DND-41 (cell line): ENCODE results near the gene PEPD.

Experiments
- ATAC-seq: fragments of 200-7000 bp; cut with Tn5 transposase; 3 replicates; pipeline ENCODE4 v1.9.1; 2021; ENCODE audit warnings: low read depth; ENCODE audit not compliant: insufficient read depth
- DNase-seq: peaks from one replicate; pipeline ENCODE4 v3.0.0-alpha.2; 2020
- H2AFZ ChIP-seq: 2 replicates; pipeline ENCODE4 v1.6.0; 2012; ENCODE audit warnings: low read depth, low read length
- H3K27ac ChIP-seq: 2 replicates; pipeline ENCODE4 v1.5.1; 2012; ENCODE audit warnings: low read length, inconsistent platforms
- H3K27me3 ChIP-seq: fragments of 200-600 bp; sonication (generic); 2 replicates; pipeline ENCODE4 v1.6.0; 2012; ENCODE audit warnings: low read length, mild to moderate bottlenecking, inconsistent platforms; ENCODE audit not compliant: insufficient read depth, poor library complexity
- H3K36me3 ChIP-seq: 2 replicates; pipeline ENCODE4 v1.5.1; 2012; ENCODE audit warnings: low read length, inconsistent platforms; ENCODE audit not compliant: insufficient read depth
- H3K4me1 ChIP-seq: 2 replicates; pipeline ENCODE4 v1.5.1; 2012; ENCODE audit warnings: mild to moderate bottlenecking, low read length; ENCODE audit not compliant: insufficient read depth
- H3K4me2 ChIP-seq: 2 replicates; pipeline ENCODE4 v1.6.0; 2012; ENCODE audit warnings: mild to moderate bottlenecking, moderate library complexity, low read length, inconsistent platforms; ENCODE audit not compliant: insufficient read depth
- H3K4me3 ChIP-seq, 2 experiments: fragments of 200-600 bp in 1 of 2; shearing (Covaris generic) in 1 of 2; 2 replicates each; pipeline ENCODE4 v1.5.1; 2012 to 2016; ENCODE audit warnings: inconsistent platforms in 2 of 2, low read length in 2 of 2, mild to moderate bottlenecking in 2 of 2, low read depth in 1 of 2, moderate library complexity in 1 of 2
- H3K79me2 ChIP-seq: 2 replicates; pipeline ENCODE4 v1.6.0; 2012; ENCODE audit warnings: low read length, inconsistent platforms; ENCODE audit not compliant: insufficient read depth
- H3K9ac ChIP-seq: 2 replicates; pipeline ENCODE4 v1.6.0; 2012; ENCODE audit warnings: low read depth, mild to moderate bottlenecking, inconsistent platforms, low read length, moderate library complexity
- H3K9me3 ChIP-seq: 2 replicates; pipeline ENCODE4 v1.5.1; 2012; ENCODE audit warnings: low read length, moderate library complexity, mild to moderate bottlenecking, inconsistent platforms; ENCODE audit not compliant: insufficient read depth, severe bottlenecking
- H4K20me1 ChIP-seq: 2 replicates; pipeline ENCODE4 v1.6.0; 2012; ENCODE audit warnings: low read length; ENCODE audit not compliant: insufficient read depth
- EZH2 ChIP-seq: IDR thresholded peaks from 3 replicates; pipeline ENCODE4 v1.6.1; 2012; ENCODE audit warnings: borderline replicate concordance, low read depth, mild to moderate bottlenecking, moderate library complexity, low read length, inconsistent platforms; ENCODE audit not compliant: severe bottlenecking
- TF ChIP-seq, protein P1 (sequence below): IDR thresholded peaks from 2 replicates; pipeline ENCODE4 v1.5.1; 2012; ENCODE audit warnings: borderline replicate concordance, low read length, moderate library complexity, mild to moderate bottlenecking; ENCODE audit not compliant: poor library complexity, severe bottlenecking; ENCODE audit errors: extremely low read depth

The PEPD gene

DNA sequence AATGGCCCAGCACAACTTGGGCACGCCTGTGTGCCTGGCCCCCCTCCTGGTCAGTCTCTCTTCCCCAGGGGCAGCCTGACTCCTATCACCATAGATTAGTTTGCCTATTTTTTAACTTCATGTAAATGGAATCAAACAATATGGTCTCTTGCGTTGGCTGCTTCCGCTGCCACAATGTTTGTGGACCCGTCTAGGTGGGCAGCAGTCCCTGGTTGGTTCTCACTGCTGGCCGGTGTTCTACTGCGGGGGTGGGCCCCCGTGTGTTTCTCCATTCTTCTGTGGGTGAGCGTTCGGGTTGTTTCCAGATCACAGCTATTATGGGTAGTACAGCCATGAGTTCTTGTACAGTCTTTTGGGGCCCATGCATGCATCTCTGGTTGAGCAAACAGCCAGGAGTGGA, 100.8 kb downstream of the PEPD start:
- TF ChIP-seq EZH2, result no peak
- TF ChIP-seq, protein P1, sequence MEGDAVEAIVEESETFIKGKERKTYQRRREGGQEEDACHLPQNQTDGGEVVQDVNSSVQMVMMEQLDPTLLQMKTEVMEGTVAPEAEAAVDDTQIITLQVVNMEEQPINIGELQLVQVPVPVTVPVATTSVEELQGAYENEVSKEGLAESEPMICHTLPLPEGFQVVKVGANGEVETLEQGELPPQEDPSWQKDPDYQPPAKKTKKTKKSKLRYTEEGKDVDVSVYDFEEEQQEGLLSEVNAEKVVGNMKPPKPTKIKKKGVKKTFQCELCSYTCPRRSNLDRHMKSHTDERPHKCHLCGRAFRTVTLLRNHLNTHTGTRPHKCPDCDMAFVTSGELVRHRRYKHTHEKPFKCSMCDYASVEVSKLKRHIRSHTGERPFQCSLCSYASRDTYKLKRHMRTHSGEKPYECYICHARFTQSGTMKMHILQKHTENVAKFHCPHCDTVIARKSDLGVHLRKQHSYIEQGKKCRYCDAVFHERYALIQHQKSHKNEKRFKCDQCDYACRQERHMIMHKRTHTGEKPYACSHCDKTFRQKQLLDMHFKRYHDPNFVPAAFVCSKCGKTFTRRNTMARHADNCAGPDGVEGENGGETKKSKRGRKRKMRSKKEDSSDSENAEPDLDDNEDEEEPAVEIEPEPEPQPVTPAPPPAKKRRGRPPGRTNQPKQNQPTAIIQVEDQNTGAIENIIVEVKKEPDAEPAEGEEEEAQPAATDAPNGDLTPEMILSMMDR, result no peak
- no peaks in the 10 kb centered on the region for H3K27me3 ChIP-seq
- DNase-seq (no peak), ATAC-seq (no peak)
- H3K27ac ChIP-seq, result no peak overlapping the region
- H3K4me1 ChIP-seq, result no peaks in the 10 kb centered on the region
- H2AFZ ChIP-seq, result no peak overlapping the region
- H3K9ac ChIP-seq, result no peak overlapping the region
- peaks cover 12% of the 10 kb centered on the region; the same call in 1 of the 2 replicates for H4K20me1 ChIP-seq
- no peaks in the 10 kb centered on the region for H3K79me2 ChIP-seq
- H3K4me3 ChIP-seq, result no peak overlapping the region
- H3K4me2 ChIP-seq, result no peak overlapping the region
- H3K9me3 ChIP-seq, result no peaks in the 10 kb centered on the region
- H3K36me3 ChIP-seq, result no peaks in the 10 kb centered on the region

DNA sequence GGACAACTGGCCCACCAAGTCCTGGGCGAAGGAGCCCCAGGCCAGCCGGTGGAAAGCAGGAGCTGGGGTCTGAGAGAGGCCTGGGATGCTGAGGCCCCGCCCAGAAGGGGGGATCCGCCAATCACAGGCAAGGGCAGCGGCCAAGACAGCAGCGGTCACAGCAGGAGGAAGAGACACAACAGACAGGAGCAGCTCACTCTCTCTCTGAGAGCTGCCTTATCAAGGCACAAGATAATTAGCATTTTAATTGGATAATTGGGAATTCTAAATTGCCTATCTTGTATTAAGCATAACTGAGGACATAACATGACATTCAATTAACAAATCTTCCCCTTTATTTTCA, 101.8 kb downstream of the PEPD start:
- Histone ChIP-seq H3K4me1 (no peaks in the 10 kb centered on the region), H3K4me2 (no peak overlapping the region), H3K27ac (no peak overlapping the region), H3K4me3 (no peak overlapping the region), H3K9ac (no peak overlapping the region), H4K20me1 (peaks cover 16% of the 10 kb centered on the region; the same call in 1 of the 2 replicates), H3K36me3 (no peaks in the 10 kb centered on the region), H3K9me3 (no peaks in the 10 kb centered on the region), H3K27me3 (no peaks in the 10 kb centered on the region), H3K79me2 (no peaks in the 10 kb centered on the region), H2AFZ (no peak overlapping the region)
- DNase-seq (no peak), ATAC-seq (no peak)
- no peak for TF ChIP-seq EZH2
- TF ChIP-seq, protein P1, result no peak

DNA sequence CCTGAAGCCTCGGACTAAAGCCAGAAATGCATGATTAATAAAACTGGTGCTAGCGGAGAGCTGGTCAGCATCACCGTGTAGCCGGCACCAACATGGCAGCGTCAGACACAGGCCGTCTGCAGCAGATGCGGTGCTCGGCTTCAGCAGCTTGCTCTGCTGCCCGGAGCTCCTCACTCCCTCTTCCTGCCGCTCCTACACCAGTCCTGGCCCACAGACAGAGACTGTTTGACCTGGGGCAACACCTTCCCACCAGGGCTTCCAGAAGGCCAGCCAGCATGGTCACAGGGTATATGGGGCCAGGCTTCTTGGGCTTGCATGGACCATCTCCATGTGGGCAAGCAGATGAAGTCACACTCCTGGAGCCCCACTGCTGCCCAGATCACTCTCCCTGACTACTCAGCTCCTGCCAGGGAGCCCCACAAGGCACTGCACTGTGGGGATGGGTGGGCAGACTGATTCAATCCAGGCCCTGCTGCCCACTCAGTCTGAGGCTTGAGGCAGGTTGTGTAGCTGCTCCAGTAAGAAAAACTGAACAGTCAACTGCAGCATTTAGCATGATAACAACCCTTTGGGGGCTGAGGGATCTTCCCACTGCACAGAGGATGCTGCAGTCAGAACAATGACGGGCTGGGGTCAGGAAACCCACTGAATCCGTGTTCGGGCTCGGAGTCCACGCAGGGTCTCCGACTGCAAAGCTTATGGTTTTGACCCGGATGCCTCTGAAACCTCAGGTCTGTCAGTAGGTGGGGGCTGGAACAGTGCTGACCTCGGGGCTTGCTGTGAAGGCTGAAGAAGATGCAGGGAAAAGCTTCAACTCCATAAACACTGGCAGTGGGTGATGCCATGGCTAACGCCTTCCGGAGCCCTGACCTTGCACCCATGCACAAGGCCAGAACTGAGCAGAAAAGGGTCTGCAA, 102.5 kb downstream of the PEPD start:
- Histone ChIP-seq H4K20me1 (peaks cover 16% of the 10 kb centered on the region; the same call in 1 of the 2 replicates), H3K4me3 (no peak overlapping the region), H3K4me1 (no peaks in the 10 kb centered on the region), H3K79me2 (no peaks in the 10 kb centered on the region), H2AFZ (no peak overlapping the region), H3K9ac (no peak overlapping the region), H3K36me3 (no peaks in the 10 kb centered on the region), H3K27me3 (no peaks in the 10 kb centered on the region), H3K4me2 (no peak overlapping the region), H3K9me3 (no peaks in the 10 kb centered on the region), H3K27ac (no peak overlapping the region)
- no peak for TF ChIP-seq EZH2
- ATAC-seq, result no peak
- DNase-seq, result no peak

DNA sequence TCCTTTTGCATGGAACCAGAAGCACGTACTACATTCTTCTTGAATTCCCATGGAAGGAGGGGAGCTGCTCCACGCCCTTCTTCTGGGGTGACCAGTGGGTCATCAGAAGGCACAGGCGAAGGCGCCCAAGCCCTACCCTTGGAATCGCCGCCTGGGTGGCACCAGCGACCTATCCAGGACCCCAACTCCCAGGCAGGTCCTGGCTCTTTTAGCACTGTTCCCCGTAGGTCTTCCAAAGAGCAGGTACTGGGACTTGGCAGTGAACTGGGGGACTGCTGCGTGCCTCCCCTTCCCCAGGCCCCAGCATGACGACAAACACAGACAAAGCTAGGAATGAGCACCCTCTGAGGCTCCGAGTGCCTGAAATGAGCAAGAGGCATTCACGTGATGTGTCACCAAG, 103.1 kb downstream of the PEPD start:
- no peak overlapping the region for H3K4me3 ChIP-seq
- ATAC-seq (no peak), DNase-seq (no peak)
- no peaks in the 10 kb centered on the region for H3K36me3 ChIP-seq
- H3K79me2 ChIP-seq, result no peaks in the 10 kb centered on the region
- no peak overlapping the region for H3K4me2 ChIP-seq
- H3K27ac ChIP-seq, result no peak overlapping the region
- no peak overlapping the region for H2AFZ ChIP-seq
- H4K20me1 ChIP-seq, result peaks cover 16% of the 10 kb centered on the region; the same call in 1 of the 2 replicates
- no peaks in the 10 kb centered on the region for H3K4me1 ChIP-seq
- no peak overlapping the region for H3K9ac ChIP-seq
- no peaks in the 10 kb centered on the region for H3K27me3 ChIP-seq
- no peaks in the 10 kb centered on the region for H3K9me3 ChIP-seq
- TF ChIP-seq, protein P1, result no peak
- TF ChIP-seq EZH2, result no peak
